GM18526 (cell line): ENCODE measurements around the gene LUZP1.

Experiments used
- POLR2A ChIP-seq: IDR thresholded peaks from 3 replicates; pipeline ENCODE4 v1.6.1; 2011; ENCODE audit not compliant: insufficient read length; ENCODE audit errors: extremely low read depth

The LUZP1 gene

GRCh38 chr1:23118957-23119792, 49.5 kb downstream of the LUZP1 start:
- TF ChIP-seq POLR2A: no peak

GRCh38 chr1:23118407-23118806, 50.2 kb downstream of the LUZP1 start:
- no peak for TF ChIP-seq POLR2A

- TF ChIP-seq POLR2A: no peak
Measured at GRCh38 chr1:23116921-23117699, 51.5 kb downstream of the LUZP1 start.

- no peak for TF ChIP-seq POLR2A
Measured at GRCh38 chr1:23116216-23116836, 52.3 kb downstream of the LUZP1 start.

DNA sequence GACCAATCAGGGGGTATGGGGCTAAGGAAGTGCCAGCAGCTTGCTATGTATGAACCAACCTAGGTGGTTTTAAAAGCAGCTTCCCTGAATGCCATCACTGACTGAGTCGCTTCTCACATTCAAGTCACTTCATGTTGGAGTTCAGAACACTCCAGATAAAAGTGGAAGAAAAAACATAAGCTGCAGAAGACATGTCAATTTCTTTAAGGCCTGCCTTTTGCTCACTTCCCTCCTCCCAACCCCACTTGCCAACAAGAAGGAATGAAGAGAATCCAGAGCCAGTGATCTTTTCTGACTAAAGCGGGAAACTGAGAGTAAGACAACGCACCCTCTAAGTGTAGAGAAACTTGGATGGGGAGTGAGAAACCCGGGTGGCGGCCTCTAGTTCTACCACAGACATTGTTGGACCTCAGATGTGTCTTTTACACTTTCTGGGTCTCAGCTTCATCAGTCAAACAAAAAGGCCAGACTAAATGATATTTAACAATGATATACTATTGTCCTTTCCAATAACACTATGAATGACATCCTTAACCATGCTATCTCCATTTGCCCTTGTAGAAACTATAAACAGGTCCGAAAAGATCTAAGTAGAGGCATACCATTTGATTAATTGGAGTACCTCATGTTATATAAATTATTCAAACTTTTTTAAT, 54.1 kb downstream of the LUZP1 start:
- TF ChIP-seq POLR2A: no peak

DNA sequence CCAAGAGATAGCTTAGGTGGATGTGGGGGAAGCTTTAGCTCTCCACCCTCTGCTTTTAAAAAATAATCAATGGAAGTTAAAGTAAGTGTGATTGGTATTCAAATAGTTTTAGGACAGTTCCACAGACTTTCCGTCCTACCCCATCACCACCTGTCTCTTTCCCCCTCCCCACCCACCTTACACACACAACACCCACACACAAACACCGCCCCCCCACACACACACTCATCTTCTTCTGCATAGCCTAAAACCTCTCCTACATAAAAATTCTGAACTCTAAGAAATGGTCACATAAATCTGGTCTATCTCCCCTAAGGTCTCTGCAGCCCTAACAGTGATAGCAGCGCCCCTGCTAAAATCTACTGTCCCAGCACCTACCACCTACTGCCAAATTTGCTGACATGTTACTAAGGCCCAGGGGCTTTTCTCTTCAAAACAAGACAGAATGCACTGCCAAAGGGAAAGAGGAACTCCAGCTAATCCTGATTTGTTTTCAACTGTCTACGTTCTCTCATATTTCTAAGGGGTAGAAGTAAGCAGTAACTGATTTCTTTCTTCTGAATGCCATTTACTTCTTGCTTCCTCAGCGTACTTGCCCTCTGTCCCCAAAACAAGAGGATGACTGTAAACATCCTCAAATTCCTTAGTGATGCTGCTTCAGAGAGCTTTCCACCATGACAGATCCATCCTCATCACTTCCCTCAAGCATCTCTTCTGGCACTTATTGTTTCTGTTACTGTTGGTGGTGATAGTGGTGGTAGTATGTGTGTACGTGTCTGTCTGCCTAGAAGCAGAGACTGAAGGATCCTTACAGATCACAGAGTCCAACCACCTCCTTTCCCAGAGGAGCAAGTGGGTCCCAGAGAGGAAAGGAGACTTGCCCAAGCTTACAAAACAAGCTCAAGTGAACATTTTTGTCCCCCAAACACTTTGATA, 56.8 kb downstream of the LUZP1 start:
- TF ChIP-seq POLR2A: no peak

GRCh38 chr1:23110391-23110790, 58.3 kb downstream of the LUZP1 start:
- TF ChIP-seq POLR2A: no peak

DNA sequence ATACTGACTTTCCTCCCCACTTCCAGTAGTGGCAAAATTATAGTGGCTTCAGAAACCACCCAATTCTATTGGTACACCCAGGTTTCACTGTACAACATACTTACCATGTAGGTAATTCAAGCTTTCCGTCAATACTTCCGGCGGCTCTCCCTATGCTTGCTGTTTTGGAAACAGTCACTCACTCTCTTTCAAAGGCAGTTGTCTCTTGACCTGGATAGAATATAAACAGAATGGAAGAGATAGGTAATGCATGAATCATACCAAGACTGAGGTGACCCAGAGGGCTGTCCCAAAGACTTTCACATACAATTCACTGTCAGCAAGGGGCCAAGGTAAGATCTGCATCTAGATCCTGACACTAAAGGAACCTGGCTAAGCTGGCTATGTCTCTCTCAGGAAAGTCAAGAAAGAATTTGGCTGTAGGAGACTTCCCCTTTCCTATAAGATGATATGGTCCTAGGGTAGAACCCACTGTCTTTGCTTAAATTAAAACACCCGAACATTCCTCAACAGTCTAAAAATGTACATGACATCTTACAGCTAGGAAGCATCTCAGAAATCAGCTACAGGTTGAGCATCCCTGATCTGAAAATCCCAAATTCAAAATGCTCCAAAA, 59.6 kb downstream of the LUZP1 start:
- TF ChIP-seq POLR2A: no peak

DNA sequence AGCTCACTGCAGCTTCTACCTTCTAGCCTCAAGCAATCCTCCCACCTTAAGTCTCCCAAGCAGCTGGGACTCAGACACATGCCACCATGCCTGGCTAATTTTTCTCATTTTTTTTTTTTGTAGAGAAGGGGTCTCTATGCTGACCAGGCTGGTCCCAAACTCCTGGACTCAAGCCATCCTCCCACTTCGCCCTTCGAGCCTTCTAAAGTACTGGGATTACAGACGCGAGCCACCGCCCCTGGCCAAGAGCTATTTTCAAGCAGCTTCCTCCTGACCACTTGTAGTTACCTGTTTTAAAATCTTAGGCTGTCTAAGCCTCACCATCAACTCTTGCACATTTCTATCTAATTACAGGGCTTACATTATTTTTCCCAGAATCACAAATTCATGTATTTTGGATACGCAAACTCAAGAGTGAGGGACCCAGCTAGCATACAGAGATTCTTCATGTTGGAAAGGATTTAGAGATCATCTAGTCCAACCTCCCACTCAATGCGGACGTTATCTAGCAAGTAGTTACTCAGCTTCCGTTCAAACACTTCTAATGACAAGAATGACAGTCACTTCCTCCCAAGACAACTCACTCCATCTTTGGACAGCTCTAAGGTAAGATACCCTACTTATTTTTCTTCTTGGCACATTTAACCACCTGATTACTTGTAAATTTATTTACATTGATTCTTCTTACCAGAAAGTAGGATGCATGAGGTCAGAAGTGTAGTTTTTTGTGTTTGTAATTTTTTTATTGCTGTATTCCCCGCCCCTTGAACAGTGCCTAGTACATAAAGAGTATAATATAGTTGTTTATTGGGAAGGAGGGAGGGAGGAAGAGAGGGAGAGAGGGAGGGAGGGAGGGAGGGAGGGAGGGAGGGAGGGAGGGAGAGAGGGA, 65.4 kb downstream of the LUZP1 start:
- TF ChIP-seq POLR2A: no peak

DNA sequence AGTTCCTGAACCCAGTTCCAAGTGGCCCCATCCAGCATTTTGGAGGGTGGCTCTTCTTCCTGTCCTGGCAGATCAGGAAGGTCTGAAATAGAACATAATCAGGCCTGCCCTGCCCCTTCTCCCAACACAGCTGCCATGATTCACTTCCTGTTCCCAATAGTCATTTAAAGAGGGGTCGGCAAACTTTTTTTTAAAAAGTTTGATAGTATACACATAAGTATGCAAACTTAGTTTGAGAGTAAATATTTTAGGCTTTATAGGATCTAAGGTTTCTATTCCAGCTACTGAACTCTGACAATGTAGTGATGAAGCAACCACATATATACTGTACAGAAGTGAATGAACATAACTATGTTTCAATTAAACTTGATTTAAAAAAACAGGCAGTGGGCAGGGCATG, 66.4 kb downstream of the LUZP1 start:
- TF ChIP-seq POLR2A: no peak

GRCh38 chr1:23101887-23102286, 66.8 kb downstream of the LUZP1 start:
- no peak for TF ChIP-seq POLR2A

- TF ChIP-seq POLR2A: no peak
Measured at GRCh38 chr1:23101101-23101827, 67.4 kb downstream of the LUZP1 start.

GRCh38 chr1:23100074-23100748, 68.4 kb downstream of the LUZP1 start:
- TF ChIP-seq POLR2A: no peak
